BJ (cell line): ENCODE results near the gene EWSR1. TPM values are rescaled to one million over a fixed set of nuclear protein-coding genes. Genes with fewer than 3 reads are reported as not detected.

Experiments used
- CTCF ChIA-PET: fragments of 350-600 bp; formaldehyde crosslinking; extraction: SDS; loops from one replicate; lab custom pipeline; 2021; ENCODE audit warnings: antibody characterized with exemption, inconsistent platforms; lab: Yijun Ruan, JAX
- POLR2A ChIA-PET: fragments of 300-600 bp; sonication (Branson Sonifier 250); formaldehyde crosslinking; extraction: SDS; loops from one replicate; lab custom pipeline; 2021; ENCODE audit warnings: antibody characterized with exemption; lab: Charles Lee
- DNase-seq: peaks from one replicate; pipeline ENCODE4 v3.0.0-alpha.2; 2011; ENCODE audit warnings: low read depth
- H3K27me3 ChIP-seq: 2 replicates; pipeline ENCODE4 v1.6.0; 2011; ENCODE audit warnings: low read length; ENCODE audit not compliant: control insufficient read depth, insufficient read depth
- H3K36me3 ChIP-seq: 2 replicates; pipeline ENCODE4 v1.5.1; 2011; ENCODE audit warnings: low read length; ENCODE audit not compliant: control insufficient read depth, insufficient read depth
- H3K4me3 ChIP-seq: 2 replicates; pipeline ENCODE4 v1.5.1; 2011; ENCODE audit warnings: low read depth, mild to moderate bottlenecking, control low read depth, low read length
- CTCF ChIP-seq: IDR thresholded peaks from 2 replicates; pipeline ENCODE4 v1.5.1; 2011; ENCODE audit warnings: low read depth, mild to moderate bottlenecking, control low read depth, inconsistent platforms, low read length, moderate library complexity; ENCODE audit not compliant: insufficient read depth
- polyA plus RNA-seq: library from polyadenylated mRNA; depleted of rRNA; stranded (reverse); fragments of >200 nt; gene quantifications from 2 replicates; pipeline ENCODE4 v1.2.3, GENCODE V29; 2011

EWSR1 gene
- polyA plus RNA-seq, 1 experiment, result 206 TPM

GRCh38 chr22:29291215-29291614 lies 23.1 kb downstream of the EWSR1 start:
- CTCF ChIA-PET, result no interaction called here
- H3K36me3 ChIP-seq, result peaks cover 31% of the 10 kb centered on the region

GRCh38 chr22:29292379-29292778 lies 24.3 kb downstream of the EWSR1 start:
- Histone ChIP-seq H3K27me3 (no peaks in the 10 kb centered on the region), H3K36me3 (peaks cover 36% of the 10 kb centered on the region), H3K4me3 (no peak overlapping the region)
- CTCF ChIA-PET, result no interaction called here
- POLR2A ChIA-PET, result no interaction called here
- no peak for TF ChIP-seq CTCF
- DNase-seq, result no peak

More at GRCh38 chr22:29291215-29291614, 23.1 kb downstream of the EWSR1 start:
- no peak for TF ChIP-seq CTCF
- Histone ChIP-seq H3K27me3 (no peaks in the 10 kb centered on the region), H3K4me3 (no peak overlapping the region)
- POLR2A ChIA-PET, result no interaction called here
- no peak for DNase-seq

- CTCF ChIA-PET, result no interaction called here
- no peak overlapping the region for H3K4me3 ChIP-seq
- no peaks in the 10 kb centered on the region for H3K27me3 ChIP-seq
- peaks cover 50% of the 10 kb centered on the region for H3K36me3 ChIP-seq
- no peak for TF ChIP-seq CTCF
- DNase-seq, result no peak
- POLR2A ChIA-PET, result no interaction called here
Observed at GRCh38 chr22:29298641-29299040, 30.6 kb downstream of the EWSR1 start.

GRCh38 chr22:29299136-29299900 lies 31.2 kb downstream of the EWSR1 start:
- TF ChIP-seq CTCF, result no peak
- H3K4me3 ChIP-seq, result no peak overlapping the region
- ChIA-PET POLR2A (no interaction called here), CTCF (no interaction called here)
- no peaks in the 10 kb centered on the region for H3K27me3 ChIP-seq
- no peak for DNase-seq
- peaks cover 46% of the 10 kb centered on the region for H3K36me3 ChIP-seq

GRCh38 chr22:29300467-29300806 lies 32.4 kb downstream of the EWSR1 start:
- CTCF ChIA-PET, result no interaction called here
- POLR2A ChIA-PET, result no interaction called here
- Histone ChIP-seq H3K4me3 (no peak overlapping the region), H3K27me3 (no peaks in the 10 kb centered on the region), H3K36me3 (peaks cover 43% of the 10 kb centered on the region)
- no peak for TF ChIP-seq CTCF
- DNase-seq, result no peak
